K562 (cell line): ENCODE results near the gene VPS37B. TPM values are rescaled to one million over a fixed set of nuclear protein-coding genes. Genes with fewer than 3 reads are reported as not detected.
A peak's percentile ranks its signal among the peaks of the same experiment; 100 is the strongest.

Experiments used
- ARID2 ChIP-seq: fragments of 450-650 bp; IDR thresholded peaks from 2 replicates; pipeline ENCODE4 v1.6.1; 2017; ENCODE audit warnings: antibody characterized with exemption, mild to moderate bottlenecking
- ATF7 ChIP-seq: fragments of 450-650 bp; IDR thresholded peaks from 2 replicates; pipeline ENCODE4 v1.7.1; 2014; ENCODE audit warnings: mild to moderate bottlenecking, moderate library complexity
- BRF1 ChIP-seq: IDR thresholded peaks from 3 replicates; pipeline ENCODE4 v1.6.1; 2011; ENCODE audit warnings: borderline replicate concordance, mild to moderate bottlenecking; ENCODE audit not compliant: insufficient read length; ENCODE audit errors: extremely low read depth
- CCAR2 ChIP-seq: fragments of 200-400 bp; formaldehyde crosslinking; IDR thresholded peaks from 2 replicates; pipeline ENCODE4 v1.6.1; 2017; ENCODE audit warnings: mild to moderate bottlenecking, low read depth, low read length
- CCNT2 ChIP-seq: IDR thresholded peaks from 2 replicates; pipeline ENCODE4 v1.6.1; 2011; ENCODE audit warnings: borderline replicate concordance, low read depth, mild to moderate bottlenecking, moderate library complexity, mixed read lengths, low read length; ENCODE audit not compliant: insufficient read length; ENCODE audit errors: extremely low read depth
- DEAF1 ChIP-seq: fragments of 450-650 bp; formaldehyde crosslinking; IDR thresholded peaks from 2 replicates; pipeline ENCODE4 v1.4.0; 2020; ENCODE audit warnings: mild to moderate bottlenecking, moderate library complexity
- ELK3 ChIP-seq: fragments of 450-650 bp; formaldehyde crosslinking; IDR thresholded peaks from 2 replicates; pipeline ENCODE4 v1.4.0; 2020; ENCODE audit warnings: mild to moderate bottlenecking
- HNRNPH1 ChIP-seq: fragments of 200-400 bp; formaldehyde crosslinking; optimal IDR thresholded peaks from 2 replicates; pipeline ENCODE3; 2017; ENCODE audit warnings: low read depth, mild to moderate bottlenecking, low read length, moderate library complexity
- HOXB6 ChIP-seq: fragments of 250-450 bp; sonication (Bioruptor Pico); IDR thresholded peaks from 2 replicates; pipeline ENCODE4 v1.5.1; 2022; ENCODE audit warnings: mild to moderate bottlenecking, borderline replicate concordance
- KLF16 ChIP-seq: IDR thresholded peaks from 2 replicates; pipeline ENCODE4 v1.6.1; 2016; ENCODE audit warnings: antibody characterized with exemption
- LEF1 ChIP-seq: fragments of 450-650 bp; IDR thresholded peaks from 2 replicates; pipeline ENCODE4 v1.6.1; 2016; ENCODE audit warnings: mild to moderate bottlenecking
- PHTF2 ChIP-seq: fragments of 250-450 bp; sonication (Bioruptor Pico); IDR thresholded peaks from 2 replicates; pipeline ENCODE4 v1.5.0; 2021; ENCODE audit warnings: mild to moderate bottlenecking
- SIN3A ChIP-seq, 2 experiments: fragments of 150-350 bp in 1 of 2; IDR thresholded peaks; 2 replicates each; pipeline ENCODE4 v1.6.1; 2011 to 2016; ENCODE audit warnings: borderline replicate concordance in 2 of 2, low read depth in 2 of 2, low read length in 2 of 2, mild to moderate bottlenecking in 2 of 2, moderate library complexity in 2 of 2; ENCODE audit not compliant: control insufficient read depth in 1 of 2
- SMARCB1 ChIP-seq: IDR thresholded peaks from 2 replicates; pipeline ENCODE4 v1.6.1; 2011; ENCODE audit warnings: improper control_type of control experiment, low read depth; ENCODE audit not compliant: insufficient read length
- SUPT5H ChIP-seq: fragments of 450-650 bp; IDR thresholded peaks from 2 replicates; pipeline ENCODE4 v1.6.1; 2016
- TCF7L2 ChIP-seq: fragments of 150-350 bp; IDR thresholded peaks from 2 replicates; pipeline ENCODE4 v1.6.1; 2016; ENCODE audit warnings: low read depth, mild to moderate bottlenecking, low read length, moderate library complexity
- TRIM24 ChIP-seq, 2 experiments: fragments of 450-650 bp; IDR thresholded peaks; 2 replicates each; pipeline ENCODE4 v1.6.1; 2016
- ZNF121 ChIP-seq: sonication (generic); formaldehyde crosslinking; conservative IDR thresholded peaks from 2 replicates; pipeline ENCODE4 v1.8.0; 2022; ENCODE audit warnings: missing genetic modification reagents
- ZNF253 ChIP-seq: fragments of 250-450 bp; sonication (Bioruptor Pico); conservative IDR thresholded peaks from 2 replicates; pipeline ENCODE4 v1.6.1; 2021; ENCODE audit warnings: mild to moderate bottlenecking
- ZNF282 ChIP-seq: sonication (generic); formaldehyde crosslinking; IDR thresholded peaks from 2 replicates; pipeline ENCODE4 v1.8.1; 2023; ENCODE audit warnings: missing genetic modification reagents
- polyA plus RNA-seq, 8 experiments: library from polyadenylated mRNA; depleted of rRNA in 4 of 8; stranded (reverse) in 5 of 8; unstranded in 3 of 8; fragments of >200 nt; fragmentation: Nextera tagmentation in 2 of 8; fragmentation: Illumina TruSeq in 1 of 8; extraction: Ambion mirVana in 2 of 8; extraction: Trizol in 1 of 8; gene quantifications; 2 replicates each; pipeline versions ENCODE4 v1.2.1 to v1.2.3, GENCODE V29; 2011 to 2014; ENCODE audit warnings: inconsistent platforms in 1 of 8, missing spikeins in 1 of 8
- total RNA-seq, 7 experiments: library from RNA; depleted of rRNA in 6 of 7; stranded (reverse); fragments of >200 nt in 6 of 7; fragmentation: Illumina TruSeq in 2 of 7; extraction: Trizol in 2 of 7; gene quantifications; 2 replicates each; pipeline versions ENCODE4 v1.2.1 to v1.2.3, GENCODE V29; 2011 to 2021; ENCODE audit warnings: low replicate concordance in 1 of 7
- TF ChIP-seq, protein P1 (sequence below): fragments of 250-450 bp; sonication (Bioruptor Pico); IDR thresholded peaks from 2 replicates; pipeline ENCODE4 v1.8.0; 2021; ENCODE audit warnings: mild to moderate bottlenecking, moderate library complexity
- TF ChIP-seq, protein P2 (sequence below): fragments of 450-650 bp; IDR thresholded peaks from 2 replicates; pipeline ENCODE4 v1.6.1; 2016; ENCODE audit warnings: missing biosample characterization, missing genetic modification characterization
- TF ChIP-seq, protein P3 (sequence below): fragments of 200-800 bp; sonication (Bioruptor generic); IDR thresholded peaks from 2 replicates; pipeline ENCODE4 v1.6.1; 2017; ENCODE audit warnings: missing genetic modification characterization, missing compliant biosample characterization

Gene VPS37B
- total and polyA plus RNA-seq, 9 of the 15 experiments (the other 6 are each of a cell fraction or from before 2014, with no cell fraction given), result 0.28 to 37.4 (median 17.9) TPM

DNA sequence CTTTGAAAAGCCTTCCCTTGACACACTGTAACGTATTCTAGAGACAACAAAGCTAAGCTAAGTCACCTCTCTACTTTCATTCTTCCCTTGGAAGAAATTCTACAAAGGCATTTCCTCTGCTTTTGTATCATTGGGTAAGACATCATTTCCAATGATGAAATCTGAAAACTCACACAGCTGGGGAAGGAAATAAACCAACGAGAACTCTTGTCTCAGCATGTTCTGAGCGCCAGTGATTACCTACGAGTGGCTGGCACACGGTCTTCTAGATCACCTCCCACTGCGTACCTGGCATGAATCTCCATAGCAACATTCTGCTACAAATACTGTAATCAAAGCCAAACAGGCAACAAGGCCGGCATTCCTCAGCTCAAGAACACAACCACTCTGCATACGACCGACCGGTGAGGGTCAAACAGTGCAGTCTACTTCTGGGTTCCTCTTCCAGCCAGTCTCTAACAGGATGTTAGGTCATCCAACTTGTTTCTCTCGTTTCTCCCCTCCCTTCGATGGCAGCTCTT, 7.6 kb downstream of the VPS37B start (continued):
- TF ChIP-seq, protein P1, sequence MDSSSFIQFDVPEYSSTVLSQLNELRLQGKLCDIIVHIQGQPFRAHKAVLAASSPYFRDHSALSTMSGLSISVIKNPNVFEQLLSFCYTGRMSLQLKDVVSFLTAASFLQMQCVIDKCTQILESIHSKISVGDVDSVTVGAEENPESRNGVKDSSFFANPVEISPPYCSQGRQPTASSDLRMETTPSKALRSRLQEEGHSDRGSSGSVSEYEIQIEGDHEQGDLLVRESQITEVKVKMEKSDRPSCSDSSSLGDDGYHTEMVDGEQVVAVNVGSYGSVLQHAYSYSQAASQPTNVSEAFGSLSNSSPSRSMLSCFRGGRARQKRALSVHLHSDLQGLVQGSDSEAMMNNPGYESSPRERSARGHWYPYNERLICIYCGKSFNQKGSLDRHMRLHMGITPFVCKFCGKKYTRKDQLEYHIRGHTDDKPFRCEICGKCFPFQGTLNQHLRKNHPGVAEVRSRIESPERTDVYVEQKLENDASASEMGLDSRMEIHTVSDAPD (CRISPR knock-in tag), result no peak
- TF ChIP-seq ELK3 (no peak), HNRNPH1 (no peak), BRF1 (no peak), SUPT5H (no peak), LEF1 (no peak; the same call in 1 of the 2 replicates), ARID2 (no peak), PHTF2 (CRISPR knock-in tag) (no peak), CCAR2 (no peak), ZNF282 (CRISPR knock-in tag) (no peak), ZNF253 (no peak), DEAF1 (CRISPR knock-in tag) (no peak), ATF7 (peak; percentile 32), HOXB6 (CRISPR knock-in tag) (no peak), KLF16 (no peak), TRIM24 (IDR thresholded peaks at IDR 0.05) (no peak), SMARCB1 (no peak), TCF7L2 (no peak), SIN3A (IDR thresholded peaks at IDR 0.05; ENCODE audit: borderline replicate concordance in 2 of 2, control insufficient read depth in 1 of 2, low read depth in 2 of 2, low read length in 2 of 2) (no peak), CCNT2 (no peak), ZNF121 (no peak)
- TF ChIP-seq, protein P2, sequence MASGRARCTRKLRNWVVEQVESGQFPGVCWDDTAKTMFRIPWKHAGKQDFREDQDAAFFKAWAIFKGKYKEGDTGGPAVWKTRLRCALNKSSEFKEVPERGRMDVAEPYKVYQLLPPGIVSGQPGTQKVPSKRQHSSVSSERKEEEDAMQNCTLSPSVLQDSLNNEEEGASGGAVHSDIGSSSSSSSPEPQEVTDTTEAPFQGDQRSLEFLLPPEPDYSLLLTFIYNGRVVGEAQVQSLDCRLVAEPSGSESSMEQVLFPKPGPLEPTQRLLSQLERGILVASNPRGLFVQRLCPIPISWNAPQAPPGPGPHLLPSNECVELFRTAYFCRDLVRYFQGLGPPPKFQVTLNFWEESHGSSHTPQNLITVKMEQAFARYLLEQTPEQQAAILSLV (tag), result no peak
- TF ChIP-seq, protein P3, sequence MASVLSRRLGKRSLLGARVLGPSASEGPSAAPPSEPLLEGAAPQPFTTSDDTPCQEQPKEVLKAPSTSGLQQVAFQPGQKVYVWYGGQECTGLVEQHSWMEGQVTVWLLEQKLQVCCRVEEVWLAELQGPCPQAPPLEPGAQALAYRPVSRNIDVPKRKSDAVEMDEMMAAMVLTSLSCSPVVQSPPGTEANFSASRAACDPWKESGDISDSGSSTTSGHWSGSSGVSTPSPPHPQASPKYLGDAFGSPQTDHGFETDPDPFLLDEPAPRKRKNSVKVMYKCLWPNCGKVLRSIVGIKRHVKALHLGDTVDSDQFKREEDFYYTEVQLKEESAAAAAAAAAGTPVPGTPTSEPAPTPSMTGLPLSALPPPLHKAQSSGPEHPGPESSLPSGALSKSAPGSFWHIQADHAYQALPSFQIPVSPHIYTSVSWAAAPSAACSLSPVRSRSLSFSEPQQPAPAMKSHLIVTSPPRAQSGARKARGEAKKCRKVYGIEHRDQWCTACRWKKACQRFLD (CRISPR knock-in tag), result no peak
